LHCN-M2 (cell line): ENCODE results near the gene CSNK1D. TPM values are rescaled to one million over a fixed set of nuclear protein-coding genes. Genes with fewer than 3 reads are reported as not detected.

ENCODE experiments used
- DNase-seq: peaks from one replicate; pipeline ENCODE4 v3.0.0-alpha.2; 2012; ENCODE audit warnings: low read depth
- total RNA-seq: library from RNA; depleted of rRNA; stranded (reverse); fragments of >200 nt; gene quantifications from 2 replicates; pipeline ENCODE4 v1.2.3, GENCODE V29; 2014

The CSNK1D gene
- total RNA-seq, 1 experiment from 2014 or later, result 51.3 TPM

DNA sequence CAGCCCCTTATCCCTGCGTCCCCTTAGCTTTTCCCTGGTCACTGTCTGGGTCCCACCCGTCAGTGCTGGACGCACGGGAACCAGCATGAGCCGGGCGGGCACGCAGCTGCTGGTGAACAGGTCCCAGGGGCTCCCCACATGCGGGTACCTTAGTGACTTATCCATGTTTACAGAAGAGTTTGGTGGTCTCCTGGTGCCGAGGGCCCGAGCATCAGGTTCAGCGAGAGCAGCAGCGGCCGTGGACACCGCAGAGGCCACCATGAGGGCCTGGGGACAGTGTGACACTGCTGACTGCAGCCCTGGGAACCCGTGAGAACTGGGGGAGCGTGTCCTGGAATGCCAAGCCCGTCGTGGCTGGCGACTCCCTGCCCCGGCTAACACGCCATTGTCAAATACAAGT lies 37.4 kb upstream of the CSNK1D start:
- no peak for DNase-seq

DNA sequence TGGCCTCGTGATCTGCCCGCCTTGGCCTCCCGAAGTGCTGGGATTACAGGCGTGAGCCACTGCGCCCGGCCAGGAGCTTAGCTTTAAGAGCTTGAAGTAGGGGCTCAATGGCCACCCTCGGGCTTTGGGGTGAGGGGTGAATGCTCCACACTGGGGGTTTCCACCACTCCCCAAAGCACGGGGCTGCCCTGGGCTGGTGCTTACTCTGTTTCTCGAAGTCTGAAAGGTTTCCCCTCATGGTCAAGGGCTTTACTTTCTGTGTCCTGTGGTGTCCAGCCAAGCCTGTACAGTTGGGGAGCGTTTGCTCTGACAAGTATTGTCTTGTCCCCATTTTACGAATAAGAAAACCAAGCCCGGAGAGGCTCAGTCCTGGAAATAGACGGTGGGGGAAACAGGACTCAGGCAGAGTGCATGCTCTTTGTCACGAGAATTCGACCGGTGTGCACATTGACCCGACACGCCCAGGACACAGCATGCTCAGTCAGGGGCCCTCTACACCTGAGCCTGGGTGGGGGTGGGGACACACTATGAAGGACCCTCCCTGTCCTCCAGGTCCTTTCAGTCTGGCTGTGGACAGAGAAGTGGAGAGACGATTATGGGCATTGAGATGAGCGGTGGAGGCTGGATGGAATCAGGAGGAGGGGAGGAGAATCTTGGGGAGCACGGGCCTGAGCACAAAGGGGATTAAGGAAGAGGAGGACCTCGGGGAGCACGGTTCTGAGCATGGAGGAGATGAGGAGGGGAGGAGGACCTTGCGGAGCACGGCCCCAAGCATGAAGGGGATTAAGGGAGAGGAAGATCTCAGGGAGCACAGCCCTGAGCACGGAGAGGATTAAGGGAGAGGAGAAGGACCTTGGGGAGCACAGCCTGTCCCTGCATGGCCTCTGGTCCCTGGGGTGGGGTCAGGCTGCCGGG lies 36.4 kb upstream of the CSNK1D start:
- DNase-seq, result no peak

DNA sequence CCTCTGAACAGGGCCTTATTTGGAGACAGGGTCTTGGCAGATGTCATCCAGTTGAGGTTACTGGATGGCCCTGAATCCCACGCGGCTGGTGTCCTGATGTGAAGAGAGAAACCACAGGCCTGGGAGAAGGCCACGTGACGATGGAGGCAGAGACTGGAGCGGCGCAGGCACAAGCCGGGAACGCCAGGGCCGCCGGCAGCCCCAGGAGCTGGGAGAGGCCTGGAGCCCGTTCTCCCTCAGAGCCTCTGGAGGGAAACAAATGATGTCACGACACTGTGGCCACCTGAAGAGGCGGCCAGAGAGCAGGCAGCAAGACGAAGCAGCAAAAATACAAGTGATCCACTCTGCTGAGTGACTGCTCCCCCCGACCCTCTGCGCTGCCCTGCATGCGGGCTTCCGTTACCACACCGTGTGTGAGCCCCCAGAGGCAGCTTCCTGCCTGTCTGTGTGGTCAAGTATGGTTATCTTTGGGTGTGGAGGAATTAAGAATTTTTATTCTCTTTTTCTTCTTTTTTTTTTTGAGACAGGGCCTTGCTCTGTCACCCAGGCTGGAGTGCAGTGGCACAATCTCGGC lies 32.3 kb upstream of the CSNK1D start:
- no peak for DNase-seq

DNA sequence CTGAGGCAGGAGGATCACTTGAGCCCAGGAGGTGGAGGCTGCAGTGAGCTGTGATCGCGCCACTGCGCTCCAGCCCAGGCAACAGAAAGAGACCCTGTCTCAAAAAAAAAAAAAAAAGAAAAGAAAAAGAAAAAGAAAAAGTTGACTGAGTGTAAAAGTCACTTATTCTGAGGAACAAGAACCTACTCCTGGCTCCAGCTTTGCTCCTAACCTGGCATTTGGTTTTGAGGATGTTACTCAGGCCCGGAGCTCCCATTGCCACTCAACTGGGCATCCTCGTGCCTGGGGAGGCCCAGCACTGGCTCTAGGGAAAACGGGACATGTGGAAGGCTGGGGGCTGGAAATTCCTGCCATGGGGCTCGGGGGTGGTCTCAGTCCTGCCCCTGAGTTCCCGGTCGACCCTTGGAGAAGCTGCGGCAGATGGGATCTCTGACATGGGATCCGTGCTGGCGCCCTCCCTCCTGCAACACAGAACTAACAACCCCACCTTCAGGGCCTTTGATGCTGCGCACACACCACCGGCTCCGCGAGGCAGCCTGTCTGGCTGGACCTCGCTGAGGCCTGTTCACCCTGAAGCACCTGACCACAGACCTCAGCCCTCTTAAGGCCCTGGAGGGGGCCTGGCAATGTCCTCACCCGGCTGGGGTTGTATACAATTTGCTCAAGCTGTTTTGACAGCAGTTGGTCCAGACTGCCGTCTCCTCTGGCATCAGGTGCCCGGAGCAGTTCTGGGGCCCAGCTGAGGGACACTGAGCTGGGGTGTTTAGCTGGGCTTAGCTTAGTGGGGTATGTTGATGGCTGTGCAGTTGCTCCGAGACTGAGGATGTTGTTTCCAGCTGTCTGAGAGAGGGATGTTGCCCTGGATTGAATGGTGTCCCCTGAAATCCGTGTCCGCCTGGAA lies 31.6 kb upstream of the CSNK1D start:
- no peak for DNase-seq

DNA sequence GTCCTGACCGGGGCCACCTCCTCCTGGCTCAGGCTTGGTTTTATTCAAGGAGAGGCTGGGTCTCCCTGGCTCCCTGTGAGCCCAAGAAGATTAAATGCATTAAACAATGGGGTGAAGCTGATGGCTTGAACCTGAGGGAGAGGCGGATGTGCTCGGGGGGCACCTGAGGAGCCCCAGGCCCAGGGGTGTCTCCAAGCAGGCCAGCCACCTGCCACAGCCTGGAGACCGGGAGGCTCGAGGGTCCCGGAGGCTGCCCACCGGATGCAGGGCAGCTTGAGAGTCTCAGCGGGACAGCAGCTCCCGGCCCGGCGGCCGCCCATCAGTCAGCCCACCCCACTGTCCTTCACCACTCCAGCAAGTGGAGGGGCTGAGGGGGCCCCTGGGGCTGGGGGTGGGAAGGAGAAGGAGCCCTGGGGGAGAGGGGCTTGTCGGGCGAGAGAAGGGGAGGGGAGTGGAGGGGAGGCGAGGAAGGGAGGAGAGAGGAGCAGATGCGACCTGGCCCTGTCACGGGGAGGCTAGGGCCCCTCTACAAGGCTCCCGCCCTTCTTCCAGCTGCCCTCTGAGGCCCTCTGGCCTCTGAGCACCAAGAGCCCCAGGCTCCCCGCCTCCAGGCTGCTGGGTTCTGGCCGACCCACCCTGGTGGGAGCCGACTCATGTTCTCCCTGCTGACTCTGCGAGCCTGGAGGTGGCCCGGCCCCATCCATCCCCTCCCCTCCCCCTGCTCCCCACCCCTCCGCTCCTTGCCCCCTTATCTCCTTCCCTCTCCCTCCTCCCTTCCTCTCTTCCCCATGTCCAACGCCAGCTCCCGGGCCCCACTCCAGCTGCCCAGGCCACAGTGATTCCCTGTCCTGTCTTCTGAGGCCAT lies 30.7 kb upstream of the CSNK1D start:
- DNase-seq, result no peak

DNA sequence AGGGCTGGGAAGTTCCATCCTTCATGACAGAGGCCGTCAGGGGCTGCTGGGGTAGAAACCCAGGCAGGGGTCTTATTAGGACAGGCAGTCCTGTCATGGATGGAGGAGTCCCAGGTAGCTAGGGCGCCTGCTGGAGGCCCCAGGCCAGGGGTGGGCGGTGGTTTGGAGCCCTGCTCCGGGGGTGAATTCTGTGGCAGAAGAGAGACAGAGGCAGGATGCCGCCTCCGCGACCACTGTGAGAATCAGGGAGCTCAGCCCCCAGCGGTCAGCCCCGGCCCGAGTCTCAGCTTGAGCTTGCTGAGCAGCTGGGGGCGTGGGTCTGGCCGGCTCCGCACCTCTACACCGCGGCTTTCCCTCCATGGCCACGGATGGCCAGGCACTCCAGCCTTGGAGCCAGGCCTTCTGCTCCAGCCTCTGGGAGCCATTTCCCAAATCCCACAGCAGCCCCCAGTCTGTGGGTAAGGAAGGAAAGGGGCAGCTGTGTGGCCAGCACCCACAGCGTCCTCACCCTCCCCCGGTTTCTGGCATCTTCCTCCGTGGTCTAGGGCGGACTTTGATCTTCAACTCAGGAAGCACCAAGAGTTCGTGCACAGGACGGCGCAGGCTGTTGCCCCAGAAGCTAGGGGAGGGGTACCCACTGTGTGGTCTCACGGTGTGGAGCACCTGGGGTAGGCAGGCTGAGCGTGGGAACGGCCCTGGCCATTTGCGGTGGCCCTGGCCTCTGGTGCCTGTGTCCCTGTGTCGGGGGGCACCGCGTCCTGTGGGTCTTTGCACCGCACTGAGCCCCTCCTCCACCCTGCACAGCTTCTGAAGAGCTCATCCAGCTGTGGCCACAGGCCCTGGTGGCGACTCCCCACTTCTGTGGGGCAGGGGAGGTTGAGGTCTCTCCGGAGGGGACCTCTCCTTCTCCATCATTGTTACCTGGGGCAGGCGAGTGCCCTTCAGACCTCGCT lies 29.8 kb upstream of the CSNK1D start:
- DNase-seq, result no peak

DNA sequence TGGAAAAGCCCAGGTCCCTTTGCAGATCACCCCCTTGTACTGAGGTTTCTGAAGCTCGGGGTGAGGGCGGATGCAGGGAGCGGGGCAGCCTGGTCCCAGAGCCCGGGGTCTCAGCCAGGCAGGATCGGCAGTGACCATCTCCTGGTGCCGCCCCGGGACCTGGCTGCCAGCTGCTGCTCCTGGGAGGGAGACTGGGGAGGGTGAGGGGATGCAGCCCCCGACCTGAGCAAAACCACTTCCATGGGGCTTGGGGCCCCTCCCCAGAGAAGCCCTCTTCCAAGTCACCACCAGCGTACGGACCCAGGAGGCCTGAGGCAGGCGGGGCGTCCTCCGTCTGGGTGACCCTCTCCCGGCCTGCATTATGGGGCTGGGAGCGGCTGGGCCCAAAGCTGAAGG lies 29.1 kb upstream of the CSNK1D start:
- no peak for DNase-seq

DNA sequence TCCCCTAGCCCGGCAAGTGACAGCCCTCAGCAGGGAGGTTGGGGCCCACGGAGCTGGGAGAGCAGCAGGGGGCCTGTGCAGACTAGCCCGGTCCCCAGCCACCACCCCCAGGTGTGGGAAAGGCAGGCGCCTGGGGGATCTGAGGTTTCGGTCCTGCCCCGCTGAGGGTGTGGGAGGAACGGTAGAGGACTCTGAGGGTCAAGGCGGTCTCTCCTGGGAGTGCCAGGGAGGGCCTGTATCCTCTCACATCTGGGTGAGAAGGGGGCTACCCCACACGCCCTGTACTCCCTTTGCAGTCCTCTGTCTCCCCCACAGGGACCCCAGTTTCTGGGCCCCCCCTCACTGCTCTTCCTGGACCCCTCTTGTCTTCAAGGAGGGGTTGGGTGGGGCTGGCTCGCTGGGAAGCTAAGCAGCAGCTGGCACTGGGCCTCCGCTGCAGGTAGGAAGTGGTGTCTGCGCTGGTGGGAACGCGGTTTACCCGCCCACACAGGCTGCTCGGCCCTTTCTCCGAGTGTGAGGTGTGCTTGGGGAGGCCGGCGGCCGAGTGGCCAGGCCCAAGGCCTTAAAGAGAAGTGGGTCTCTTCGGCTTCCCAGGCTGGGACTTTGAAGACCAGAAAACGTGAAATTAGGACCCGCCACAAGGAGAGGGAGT lies 28.5 kb upstream of the CSNK1D start:
- DNase-seq, result no peak

DNA sequence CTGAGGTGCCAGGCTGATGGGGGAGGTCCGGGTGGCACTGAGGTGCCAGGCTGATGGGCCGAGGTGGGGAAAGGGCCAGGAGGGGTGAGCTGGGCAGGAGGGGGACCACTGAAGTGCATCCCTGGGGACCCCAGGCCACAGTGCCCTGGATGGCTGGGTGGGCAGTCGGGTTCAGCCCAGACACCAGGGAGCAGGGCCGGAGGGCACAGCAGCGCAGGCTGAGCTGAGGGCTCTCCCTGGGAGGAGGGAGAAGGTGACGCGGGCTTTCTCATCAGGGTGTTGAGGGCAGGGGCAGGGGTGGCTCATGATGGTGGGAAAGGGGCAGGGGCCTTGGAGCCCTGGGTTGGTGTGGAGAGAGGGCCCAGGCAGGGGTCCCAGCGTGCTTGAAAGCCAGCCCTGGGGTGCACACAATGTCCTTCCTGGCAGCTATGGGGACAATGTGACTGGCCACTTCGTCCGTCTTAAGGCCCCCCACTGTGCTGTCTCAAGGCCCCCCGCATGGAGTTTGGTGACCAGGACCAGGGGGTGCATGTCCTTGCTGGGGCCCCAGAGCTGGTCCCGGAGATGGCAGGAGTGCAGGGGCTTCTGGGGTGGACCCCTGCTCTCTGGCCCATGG lies 27.9 kb upstream of the CSNK1D start:
- no peak for DNase-seq

DNA sequence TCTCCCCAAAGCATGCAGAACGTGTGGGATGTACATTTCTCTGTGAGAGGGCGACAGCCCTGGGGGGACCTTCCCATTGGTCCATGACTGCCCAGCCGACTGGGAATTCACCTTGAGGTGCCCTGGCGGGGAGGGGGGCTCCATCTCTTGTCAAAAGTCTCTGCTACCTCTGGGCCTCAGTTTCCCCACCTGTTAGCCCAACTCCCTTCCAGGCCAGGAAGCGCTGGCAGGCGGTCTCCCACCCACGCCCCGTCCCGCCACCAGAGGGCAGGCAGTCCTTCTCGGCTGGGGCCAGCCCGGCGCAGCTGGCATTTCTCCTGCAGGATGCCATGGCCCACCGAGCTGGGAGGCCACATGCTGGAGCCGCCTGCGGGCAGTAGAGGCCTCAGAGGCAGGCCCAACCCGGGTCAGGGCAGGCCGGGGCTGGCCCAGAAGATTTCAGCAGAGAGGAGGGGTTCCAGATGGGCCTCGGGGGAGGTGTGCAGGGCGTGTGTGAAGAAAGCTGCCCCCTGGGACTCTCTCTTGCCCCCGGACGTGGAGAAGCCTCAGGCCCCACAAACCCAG lies 27.3 kb upstream of the CSNK1D start:
- peak; percentile 66 for DNase-seq

DNA sequence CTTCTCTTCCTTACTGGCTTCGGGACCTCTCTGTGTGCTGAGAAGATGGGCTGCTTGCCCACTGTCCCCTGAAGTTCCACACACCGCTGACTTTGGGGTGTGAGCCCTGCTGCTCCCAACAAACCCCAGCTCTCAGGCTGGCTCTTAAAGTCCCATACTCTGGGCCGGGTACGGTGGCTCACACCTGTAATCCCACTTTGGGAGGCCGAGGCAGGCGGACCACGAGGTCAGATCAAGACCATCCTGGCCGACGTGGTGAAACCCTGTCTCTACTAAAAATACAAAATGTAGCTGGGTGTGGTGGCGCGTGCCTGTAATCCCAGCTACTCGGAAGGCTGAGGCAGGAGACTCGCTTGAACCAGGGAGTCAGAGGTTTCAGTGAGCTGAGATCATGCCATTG lies 26.7 kb upstream of the CSNK1D start:
- no peak for DNase-seq

DNA sequence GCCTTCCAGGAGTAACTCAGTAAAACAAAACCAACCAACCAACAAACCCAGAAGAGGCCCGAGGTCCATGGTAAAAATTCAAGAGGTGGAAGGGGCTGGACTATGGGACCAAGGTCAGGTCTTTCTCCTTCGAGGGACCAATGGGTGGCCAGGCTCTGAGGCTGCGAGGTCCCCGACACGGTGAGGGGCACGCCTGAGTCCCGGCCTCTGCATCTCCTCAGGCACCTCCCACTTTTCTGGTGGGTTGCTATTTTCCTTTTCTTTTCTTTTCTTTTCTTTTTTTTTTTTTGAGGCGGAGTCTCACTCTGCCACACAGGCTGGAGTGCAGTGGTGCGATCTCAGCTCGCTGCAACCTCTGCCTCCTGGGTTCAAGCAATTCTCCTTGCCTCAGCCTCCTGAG lies 26.0 kb upstream of the CSNK1D start:
- DNase-seq, result no peak

DNA sequence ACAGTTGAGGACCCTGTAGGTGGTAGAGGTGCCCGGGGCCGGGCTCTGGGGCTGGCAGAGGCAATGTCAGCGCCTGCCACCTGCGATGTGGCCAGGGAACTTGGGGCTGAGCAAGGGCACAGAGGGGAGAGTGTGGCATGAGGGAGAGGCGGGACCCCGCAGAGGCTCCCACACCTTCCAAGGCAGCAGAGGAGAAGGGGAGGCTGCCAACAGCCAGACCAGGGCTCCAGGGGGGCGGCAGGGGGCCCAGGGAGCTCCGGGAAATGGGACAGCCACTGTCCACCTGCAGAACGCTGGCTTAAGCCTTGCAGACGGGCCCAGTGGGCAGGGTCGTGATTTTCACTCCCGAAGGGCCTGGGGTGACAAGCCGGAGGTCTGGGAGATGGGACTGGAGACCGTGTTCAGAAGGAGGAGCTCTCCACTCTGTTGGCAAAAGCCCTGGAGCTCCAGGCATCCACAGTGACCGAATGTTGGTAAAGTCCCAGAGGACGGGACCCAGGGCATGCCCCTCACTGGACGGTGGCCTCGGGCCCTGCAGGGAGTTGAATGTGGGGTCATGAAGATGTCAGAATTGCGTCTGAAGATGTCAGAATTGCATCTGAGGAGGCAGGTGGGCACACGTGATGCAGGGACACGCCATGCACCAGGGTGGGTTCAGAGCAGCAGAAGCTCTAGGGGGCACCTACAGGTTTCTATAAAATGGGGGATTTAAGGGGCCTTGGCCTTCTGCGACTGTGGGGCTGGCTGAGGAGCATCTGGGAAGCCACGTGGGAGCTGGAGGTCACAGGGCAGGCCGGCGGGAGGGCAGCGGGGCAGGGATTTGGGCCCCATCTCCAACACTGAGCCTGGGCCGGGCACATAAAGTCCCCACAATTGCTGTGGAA lies 25.3 kb upstream of the CSNK1D start:
- DNase-seq, result no peak

DNA sequence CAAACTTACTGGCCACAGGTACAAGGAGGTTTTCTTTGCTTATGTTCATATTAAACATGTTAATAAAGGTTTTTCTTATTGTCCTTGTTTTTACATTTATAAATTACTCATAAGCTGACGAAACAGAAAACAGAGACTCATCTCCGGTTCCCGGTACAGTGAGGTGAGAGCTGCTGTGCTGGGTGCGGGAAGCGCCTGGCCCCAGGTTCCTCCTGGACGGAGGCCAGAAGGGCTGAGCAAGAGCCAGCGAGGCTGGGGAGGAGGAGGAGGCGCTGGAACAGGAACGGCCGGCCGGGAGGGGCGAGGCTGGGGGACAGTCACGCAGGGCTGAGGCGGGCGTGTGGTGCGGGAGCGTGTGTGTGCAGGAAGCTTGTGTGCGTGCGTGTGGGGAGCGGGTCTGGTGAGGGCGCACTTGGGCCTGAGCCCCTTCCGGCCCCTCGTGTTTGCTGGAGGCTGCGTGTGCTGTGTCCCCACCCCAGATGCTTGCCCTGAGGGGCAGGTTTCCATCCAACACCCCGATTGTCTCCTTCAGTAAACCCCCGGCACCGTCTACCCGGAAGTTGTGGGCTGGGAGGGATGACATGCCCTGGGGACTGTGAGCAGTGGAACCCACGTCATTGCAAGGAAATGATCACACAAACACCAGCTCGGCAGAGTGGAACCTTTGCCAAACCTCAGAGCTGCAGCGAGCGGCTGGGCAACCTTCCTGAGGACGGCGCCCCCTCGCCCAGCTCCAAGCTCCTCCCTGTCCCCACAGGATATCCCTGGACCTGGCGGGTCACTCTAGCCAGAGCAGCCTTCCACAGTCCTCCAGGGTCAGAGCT lies 24.4 kb upstream of the CSNK1D start:
- peak; percentile 95 for DNase-seq

DNA sequence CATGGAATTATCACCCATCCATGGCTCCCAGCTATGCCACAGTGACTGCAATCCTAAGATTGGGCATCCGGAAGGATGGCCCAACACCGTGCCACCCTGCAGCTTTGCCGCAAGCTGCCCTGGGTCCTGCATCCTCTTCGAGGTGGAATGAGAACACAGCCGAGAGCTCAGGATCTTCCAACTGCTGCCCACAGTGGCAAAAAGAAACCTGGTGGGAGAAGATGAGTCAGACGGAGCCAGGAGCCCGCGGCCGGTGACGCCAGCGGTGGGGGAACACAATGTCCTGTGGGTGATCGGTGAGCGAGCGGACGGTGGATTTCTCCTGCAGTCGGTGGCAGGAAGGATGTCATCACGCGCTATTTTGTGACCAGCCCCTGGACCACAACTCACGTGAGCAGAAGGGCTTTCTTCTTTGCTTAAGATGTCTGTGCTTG lies 23.8 kb upstream of the CSNK1D start:
- peak; percentile 97 for DNase-seq

DNA sequence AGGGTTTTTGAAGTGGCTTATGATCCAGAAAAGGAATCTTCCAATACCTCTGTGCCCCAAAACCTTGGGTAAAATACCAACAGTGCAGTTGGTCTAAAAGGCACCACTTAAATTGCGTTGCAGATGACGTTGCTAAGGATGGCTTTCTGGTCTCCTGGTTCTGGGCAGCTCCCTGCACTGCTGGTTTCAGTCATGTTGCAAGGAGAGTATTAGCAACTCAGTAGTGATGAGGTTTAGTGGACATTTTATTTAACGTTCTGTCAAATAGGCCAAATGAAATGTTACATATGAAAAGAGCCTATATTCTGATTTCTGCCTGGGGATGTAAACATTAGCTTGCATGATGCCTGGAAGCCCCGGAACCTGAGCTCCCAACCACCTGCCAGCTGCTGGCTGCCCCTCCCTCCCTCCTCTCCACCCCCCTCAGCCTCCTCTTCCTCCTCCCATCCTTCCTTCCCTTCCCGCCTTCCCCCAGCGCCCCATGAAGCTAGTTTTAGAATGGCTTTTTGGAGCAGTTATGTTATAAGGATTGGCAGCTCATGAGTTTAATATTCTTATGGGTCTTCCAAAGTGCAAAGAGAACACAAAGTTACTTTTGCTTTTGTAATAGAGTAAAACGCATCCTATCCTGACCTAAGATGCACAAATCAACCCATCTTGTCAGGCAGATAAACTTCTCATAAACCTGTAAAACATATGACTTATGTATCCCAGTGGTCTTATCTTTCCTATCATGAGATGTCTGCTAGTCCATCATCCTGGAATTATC lies 23.2 kb upstream of the CSNK1D start:
- DNase-seq, result peak; percentile 39
